A549 (cell line): ENCODE measurements around the gene STIM2.

Experiments
- CHD2 ChIP-seq: fragments of 150-350 bp; IDR thresholded peaks from 2 replicates; pipeline ENCODE4 v1.6.1; 2014; ENCODE audit warnings: low read length; ENCODE audit not compliant: partially characterized antibody
- CTCF ChIP-seq: fragments of >200 bp; sonication (Bioruptor Twin); formaldehyde crosslinking; IDR thresholded peaks from 3 replicates; pipeline ENCODE4 v1.5.1; 2016
- JUNB ChIP-seq: fragments of >200 bp; sonication (Bioruptor Twin); formaldehyde crosslinking; IDR thresholded peaks from 2 replicates; pipeline ENCODE4 v1.6.1; 2016
- POLR2A ChIP-seq: IDR thresholded peaks from 2 replicates; pipeline ENCODE4 v1.6.1; 2012; ENCODE audit warnings: mild to moderate bottlenecking, low read length
- SREBF2 ChIP-seq: fragments of 450-650 bp; IDR thresholded peaks from 2 replicates; pipeline ENCODE4 v1.6.1; 2014; ENCODE audit warnings: mild to moderate bottlenecking, moderate library complexity
- TF ChIP-seq, protein P1 (sequence below): fragments of 250-450 bp; sonication (Bioruptor Pico); IDR thresholded peaks from 2 replicates; pipeline ENCODE4 v1.5.0; 2021; ENCODE audit warnings: mild to moderate bottlenecking, moderate library complexity, borderline replicate concordance

- TF ChIP-seq, protein P1, sequence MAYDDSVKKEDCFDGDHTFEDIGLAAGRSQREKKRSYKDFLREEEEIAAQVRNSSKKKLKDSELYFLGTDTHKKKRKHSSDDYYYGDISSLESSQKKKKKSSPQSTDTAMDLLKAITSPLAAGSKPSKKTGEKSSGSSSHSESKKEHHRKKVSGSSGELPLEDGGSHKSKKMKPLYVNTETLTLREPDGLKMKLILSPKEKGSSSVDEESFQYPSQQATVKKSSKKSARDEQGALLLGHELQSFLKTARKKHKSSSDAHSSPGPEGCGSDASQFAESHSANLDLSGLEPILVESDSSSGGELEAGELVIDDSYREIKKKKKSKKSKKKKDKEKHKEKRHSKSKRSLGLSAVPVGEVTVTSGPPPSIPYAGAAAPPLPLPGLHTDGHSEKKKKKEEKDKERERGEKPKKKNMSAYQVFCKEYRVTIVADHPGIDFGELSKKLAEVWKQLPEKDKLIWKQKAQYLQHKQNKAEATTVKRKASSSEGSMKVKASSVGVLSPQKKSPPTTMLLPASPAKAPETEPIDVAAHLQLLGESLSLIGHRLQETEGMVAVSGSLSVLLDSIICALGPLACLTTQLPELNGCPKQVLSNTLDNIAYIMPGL (CRISPR knock-in tag), result no peak
- TF ChIP-seq POLR2A (no peak), CHD2 (no peak), SREBF2 (no peak), JUNB (no peak), CTCF (no peak)
Measured at GRCh38 chr4:27001398-27002164, 140.9 kb downstream of the STIM2 start.
